Muscle of back (tissue), 11 donors: Measurements from ENCODE around the gene UTY. TPM values are rescaled to one million over a fixed set of nuclear protein-coding genes. Genes with fewer than 3 reads are reported as not detected.

Experiments
- DNase-seq, 3 donors: peaks; one replicate each; pipeline versions ENCODE4 v3.0.0 to v3.0.0-alpha.2; 2013
- polyA plus RNA-seq, 10 donors: library from polyadenylated mRNA; unstranded; fragments of 120-200 nt; gene quantifications; one replicate each; pipeline ENCODE4 v1.2.1, GENCODE V29; 2013; ENCODE audit not compliant: insufficient read length in 10 of 10

Gene UTY
- polyA plus RNA-seq, 10 donors = 9.4 to 16.1 (median 11.5) TPM; not detected in 4

DNA sequence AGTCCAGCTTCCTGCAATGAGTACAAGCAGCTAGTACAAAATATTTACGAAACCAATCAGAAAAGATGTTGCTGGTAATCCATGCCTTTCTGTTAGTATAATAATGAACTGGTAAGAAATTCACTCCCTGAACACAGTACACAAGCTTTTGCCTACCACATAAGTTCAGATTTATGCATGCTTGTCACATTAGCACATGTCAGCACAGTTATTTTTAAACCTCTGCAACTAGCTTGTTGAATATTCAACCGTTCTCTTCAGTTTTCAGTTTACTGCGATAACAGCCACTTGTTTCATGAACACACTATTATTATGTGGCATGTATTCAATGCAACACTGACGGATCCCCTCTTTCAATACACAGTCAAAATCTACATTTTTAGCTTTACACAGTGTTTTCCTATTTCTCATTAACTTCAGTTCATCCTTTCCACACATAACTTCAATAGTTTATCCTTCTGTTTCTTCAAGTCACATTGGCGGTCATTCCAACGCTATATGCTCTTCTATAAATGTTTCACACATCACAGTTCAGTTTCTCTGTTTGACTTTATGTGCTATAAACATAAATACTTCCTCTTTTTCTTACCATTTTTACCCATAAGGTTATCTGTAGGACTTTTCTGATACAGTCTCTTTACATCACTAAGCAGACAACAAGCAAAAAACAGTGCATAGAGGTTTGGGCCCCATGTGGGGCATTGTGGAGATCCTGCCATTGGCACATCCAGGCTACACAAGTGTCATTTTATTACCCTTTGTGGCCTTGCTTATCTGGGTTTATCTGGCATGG, 62.8 kb downstream of the UTY start:
- no peak for DNase-seq

DNA sequence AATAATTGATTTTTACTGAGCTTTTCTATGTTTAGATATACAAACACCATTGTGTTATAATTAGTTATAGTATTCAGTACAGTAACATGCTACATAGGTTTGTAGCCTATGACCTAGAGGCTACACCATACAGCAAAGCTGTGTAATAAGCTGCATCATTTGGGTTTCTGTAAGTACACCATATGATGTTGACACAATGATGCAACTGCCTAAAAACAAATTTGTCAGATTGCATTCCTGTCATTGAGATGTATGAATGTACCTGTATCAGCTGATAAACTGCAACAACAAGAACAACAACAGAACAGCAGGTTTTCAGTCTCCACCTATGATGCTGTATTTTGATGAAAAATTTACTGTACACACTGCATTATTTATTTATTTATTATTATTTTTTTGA, 64.3 kb downstream of the UTY start:
- DNase-seq = no peak

DNA sequence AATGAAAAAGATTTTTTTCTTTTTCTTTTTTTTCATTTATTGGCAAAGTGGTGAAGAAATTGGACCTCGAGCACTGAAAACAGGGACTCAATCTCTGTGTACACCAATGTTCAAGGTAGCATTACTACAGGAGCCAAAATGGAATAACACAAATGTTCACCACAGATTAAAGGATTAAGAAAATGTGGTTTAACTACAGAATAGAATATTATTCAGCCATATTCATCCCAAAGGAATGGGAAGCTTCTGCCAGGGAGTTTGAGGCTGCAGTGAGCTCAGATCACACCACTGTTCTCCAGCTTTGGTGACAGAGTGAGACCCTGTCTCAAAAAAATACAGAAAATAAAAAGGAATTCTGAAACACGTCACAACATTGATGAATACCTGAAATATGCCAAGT, 81.0 kb downstream of the UTY start:
- no peak for DNase-seq

DNA sequence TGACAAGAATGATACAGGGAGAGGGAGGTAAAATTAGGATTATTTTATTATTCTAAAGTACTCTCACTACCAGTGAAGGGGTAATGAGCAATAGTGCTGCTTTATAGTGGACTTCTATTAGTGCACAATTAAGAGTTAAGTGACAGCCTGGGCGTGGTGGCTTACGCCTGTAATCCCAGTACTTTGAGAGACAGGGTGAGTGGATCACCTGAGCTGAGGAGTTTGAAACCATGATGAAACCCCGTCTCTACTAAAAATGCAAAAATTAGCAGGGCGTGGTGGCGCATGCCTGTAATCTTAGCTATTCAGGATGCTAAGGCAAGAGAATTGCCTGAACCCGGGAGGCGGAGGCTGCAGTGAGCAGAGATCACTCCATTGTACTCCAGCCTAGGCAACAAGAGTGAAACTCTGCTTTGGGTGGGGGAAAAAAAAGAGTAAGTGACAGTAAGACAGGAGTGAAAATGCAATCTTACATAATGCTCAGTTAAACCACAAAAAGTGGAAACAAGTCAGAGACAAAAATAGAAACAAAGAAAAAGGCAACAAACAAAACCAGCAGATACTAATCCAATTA, 98.6 kb downstream of the UTY start:
- DNase-seq = no peak

DNA sequence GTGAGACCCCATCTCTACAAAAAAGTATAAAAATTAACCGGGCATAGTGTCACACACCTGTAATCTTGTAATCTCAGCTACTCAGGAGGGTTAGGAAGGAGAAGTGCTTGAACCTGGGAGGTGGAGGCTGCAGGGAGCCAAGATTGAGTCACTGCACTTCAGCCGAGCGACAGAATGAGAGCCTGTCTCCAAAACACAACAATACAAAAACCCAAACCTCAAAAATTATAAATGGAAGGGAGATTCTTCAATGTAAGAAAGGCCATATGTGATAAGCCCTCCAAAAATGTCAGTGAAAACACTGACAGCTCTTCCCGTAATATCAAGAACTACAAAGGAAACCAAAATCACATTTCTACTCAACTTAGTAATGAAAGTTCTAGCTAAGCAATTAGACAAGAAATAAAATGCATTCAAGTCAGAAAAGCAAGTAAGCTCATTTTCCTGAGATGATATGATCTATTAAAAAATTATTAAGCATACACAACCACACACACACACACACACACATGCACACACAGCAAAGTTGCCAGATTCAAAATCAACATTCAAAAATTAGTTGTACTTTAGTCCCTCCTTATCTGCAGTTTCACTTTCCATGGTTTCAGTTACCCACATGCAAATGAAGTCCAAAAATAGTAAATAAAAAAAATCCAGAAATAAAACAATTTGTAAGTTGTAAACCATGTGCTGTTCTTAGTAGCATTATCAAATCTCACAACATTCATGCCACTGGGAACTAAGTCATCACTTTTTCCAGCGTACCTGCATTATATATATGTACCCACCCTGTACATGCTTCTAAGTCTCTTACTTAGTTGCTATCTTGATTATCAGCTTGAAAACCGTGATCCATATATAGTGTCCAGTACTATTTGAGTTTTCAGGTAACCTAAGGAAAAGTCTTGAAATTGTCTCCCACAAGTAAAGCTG, 108.7 kb downstream of the UTY start:
- DNase-seq = no peak

DNA sequence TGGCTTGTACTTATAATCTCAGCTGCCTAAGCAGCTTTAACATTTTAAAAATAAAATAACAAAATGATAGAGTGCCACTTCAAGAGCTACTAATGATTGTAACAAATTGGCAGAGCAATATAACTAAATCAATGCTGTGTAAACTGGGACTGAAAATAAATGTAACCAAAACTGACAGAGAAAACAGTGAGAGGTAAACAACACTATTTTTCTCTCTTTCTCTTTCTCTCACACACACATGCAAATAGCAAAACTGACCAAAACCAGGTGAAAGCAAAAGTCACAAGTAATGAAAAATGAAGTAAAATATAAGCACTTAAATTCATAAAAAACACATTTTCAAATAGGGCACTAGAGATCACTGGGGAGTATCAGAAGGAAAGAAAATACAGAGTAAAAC, 109.6 kb downstream of the UTY start:
- DNase-seq = no peak

DNA sequence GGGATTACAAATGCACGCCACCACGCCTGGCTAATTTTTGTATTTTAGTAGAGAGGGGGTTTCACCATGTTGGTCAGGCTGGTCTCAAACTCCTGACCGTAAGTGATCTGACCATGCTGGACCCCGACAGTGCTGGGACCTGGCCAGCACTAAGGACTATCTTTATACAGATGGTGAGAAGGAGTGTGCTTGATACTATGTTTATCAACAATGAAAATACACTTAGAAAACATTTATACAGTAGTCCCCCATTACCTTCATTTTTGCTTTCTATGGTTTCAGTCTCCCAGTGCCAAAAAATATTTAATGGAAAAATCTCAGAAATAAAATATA, 111.4 kb downstream of the UTY start:
- no peak for DNase-seq

DNA sequence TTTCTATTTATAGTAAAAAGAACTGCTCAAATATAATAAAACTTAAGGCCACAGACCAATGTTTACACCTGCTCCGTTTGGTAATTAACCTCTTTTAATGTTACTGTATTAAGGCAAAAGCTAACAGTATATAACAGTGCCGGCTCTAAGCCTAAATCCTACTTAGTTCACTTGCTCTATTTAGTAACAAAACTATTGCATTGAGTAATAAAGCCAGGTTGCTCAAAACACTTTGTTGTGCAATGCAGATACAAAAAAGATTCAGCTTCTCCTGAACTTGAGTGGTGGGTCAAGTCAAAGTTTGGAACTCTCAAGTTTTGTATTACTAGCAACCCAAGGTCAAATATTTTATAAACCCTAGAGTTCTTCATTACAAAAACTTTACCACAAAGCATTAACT, 116.2 kb downstream of the UTY start:
- DNase-seq = no peak

DNA sequence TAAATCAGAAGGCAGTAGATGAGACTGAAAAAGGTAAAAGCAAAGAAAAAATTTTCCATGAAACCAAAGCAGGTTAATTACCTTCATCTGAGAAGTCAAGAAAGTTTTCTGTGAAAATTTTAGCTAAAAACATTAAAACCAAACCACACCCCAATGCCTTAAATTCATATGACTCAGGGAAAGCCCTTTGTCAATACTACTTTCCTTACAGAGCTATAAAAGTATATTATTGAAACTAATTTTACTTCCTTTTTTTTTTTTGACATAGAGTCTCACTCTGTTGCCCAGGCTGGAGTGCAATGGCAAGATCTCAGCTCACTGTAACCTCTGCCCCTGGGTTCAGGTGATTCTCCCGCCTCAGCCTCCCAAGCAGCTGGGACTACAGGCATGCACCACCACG, 117.2 kb downstream of the UTY start:
- no peak for DNase-seq

DNA sequence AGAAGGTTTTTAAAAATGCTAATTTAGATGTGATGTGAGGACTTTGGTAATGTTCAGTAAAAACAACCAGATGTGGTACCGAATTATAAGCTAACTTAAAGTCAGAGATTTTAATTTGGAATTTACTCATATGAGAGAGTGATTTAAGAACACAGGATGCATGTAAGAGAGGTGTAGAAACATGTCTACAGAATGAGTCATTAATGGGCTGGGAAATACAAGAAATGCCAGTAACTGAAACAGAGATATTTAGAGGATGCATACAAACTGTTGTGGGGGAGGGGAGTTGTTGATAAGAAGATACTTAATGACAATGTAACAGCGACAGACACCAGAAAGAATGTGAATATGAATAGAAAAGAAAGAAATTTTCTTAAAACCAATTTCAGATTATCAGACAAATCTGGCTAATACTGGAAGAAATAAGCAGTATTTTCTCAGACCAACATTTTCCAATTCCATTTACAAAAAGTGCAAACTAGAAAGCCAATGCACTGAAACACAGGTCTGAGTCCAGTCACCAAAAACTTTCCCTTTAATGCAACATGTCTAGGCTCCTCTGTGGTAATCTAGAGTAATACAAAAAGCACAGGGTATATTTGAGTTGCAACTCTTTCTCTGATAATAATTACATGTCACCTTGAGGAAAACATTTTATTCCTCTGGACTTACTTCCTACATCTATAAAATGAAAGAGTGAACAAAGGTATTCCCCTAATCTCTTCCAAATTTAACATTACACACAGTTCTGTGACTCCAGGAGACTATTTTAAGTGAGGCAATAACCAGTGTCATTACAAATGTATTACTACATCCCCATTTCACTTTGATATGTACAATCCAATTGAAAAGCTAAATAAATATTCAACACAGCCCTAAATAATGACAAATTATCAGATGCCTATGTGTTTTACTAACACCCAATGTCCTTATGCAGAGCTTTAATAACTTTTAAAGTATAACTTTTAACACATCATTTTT, 117.9 kb downstream of the UTY start:
- DNase-seq = peak in 1 of 3 donors; percentile 26

DNA sequence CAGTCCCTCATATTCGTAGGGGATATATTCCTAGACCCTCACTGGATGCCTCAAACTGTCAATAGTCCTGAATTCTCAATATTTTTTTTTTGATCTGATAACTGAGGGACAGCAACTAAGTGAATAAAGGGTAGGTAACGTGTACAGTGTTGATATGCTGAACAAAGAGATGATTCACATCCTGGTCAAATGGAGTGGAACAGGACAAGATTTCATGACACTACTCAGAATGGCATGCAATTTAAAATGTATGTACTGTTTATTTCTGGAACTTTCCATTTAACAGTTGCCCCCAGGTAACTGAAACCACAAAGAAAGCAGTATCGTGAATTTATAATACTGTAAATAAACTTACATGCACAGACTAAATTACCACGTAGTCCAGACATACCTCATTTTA, 128.4 kb downstream of the UTY start:
- DNase-seq = no peak

DNA sequence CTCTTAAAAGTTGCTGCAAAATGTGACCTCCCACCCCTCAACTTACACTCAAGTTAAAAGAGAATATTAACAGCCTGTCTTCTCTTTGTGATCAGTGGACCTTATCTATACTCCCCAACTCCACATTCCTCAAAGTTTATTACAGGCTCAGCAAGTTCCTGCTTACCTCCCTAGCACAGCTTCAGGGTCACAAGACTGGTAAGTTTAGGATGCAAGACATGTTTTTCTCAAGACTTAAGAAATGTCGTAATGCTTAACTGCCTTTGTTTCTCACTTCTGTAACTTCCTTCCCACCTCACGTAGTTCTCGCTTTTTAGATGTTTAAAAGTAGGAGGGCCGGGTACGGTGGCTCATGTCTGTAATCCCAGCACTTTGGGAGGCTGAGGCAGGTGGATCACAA, 132.7 kb downstream of the UTY start:
- no peak for DNase-seq

DNA sequence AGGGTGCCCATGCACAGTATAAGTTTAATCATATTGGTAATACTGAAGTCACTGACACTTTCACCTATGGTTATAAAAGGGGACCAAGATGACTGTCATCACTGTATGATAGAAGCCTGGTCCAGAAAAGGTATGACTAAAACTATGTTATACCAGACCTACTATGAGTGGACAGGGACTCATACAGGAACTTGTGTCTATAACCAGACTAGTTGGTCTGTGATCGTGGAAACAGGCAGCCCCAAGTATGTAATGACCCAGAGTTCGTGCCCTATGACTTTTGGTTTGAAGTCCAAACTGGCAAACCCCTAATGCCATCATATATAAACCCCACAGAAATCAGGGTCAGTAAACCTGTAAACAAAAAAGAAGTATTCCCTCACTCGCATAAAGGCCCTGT, 134.3 kb downstream of the UTY start:
- no peak for DNase-seq

DNA sequence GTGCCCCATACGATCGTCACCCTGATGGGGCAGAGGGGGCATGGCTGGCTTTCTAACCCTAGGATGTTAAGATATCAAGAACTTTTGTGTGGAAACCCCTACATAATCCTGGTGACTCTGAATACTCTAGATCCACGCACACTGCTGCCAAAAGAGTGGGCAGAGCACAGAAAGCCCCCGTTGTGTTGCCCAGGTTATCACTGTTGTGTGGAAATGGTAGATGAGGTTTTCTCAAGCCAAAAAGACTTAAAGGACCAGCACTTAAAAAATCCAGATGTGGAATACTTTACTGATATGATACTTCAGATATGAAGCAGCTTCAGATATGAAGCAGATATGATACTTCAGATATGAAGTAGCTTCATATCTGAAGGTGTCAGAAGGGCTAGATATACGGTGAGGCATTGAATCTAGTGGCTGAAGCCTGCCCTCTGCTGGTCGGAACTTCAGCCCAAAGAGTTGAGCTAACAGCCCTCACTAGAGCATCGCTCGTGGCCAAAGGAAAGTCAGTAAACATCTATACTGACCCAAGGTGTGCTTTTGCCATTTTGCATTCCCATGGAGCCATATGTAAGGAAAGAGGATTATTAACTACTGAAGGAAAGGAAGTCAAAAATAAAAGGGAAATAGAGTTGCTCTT, 136.4 kb downstream of the UTY start:
- peak in 2 of 3 donors; percentile 1 to 11 for DNase-seq

DNA sequence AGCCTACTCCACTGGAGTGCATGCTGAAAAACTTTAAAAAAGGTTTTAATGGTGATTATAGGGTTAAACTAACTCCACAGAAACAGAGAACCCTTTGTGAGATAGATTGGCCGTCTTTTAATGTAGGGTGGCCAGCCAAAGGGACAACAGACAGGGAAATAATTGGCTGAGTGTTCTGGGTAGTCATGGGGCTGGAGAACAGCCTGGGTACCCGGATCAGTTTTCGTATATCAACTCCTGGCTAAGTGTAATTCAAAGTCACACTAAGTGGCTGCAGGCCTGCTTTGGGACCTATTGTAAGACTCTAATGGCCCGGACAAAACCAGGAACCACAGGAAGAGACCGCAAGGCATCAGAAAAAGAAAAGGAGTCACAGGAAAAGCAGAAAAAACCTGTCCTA, 139.9 kb downstream of the UTY start:
- DNase-seq = no peak

DNA sequence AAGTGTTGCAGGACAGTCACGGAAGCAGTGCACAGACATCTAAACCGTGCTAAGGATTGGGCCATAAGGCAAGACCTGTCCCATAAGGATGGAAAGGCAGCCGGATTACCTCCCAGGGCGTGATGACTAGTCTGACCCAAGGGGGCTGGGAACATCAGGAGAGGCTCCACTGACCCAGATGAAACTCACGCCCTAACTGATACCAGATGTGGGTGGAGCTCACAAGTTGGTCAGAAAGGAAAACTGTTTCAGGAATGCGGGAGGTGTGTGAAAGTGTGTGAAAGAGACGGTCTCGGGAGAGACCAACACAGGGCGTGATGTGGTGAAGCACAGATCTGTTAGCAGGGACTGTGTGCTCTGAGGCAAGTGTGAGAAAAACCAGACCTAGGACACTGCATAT, 140.5 kb downstream of the UTY start:
- no peak for DNase-seq

DNA sequence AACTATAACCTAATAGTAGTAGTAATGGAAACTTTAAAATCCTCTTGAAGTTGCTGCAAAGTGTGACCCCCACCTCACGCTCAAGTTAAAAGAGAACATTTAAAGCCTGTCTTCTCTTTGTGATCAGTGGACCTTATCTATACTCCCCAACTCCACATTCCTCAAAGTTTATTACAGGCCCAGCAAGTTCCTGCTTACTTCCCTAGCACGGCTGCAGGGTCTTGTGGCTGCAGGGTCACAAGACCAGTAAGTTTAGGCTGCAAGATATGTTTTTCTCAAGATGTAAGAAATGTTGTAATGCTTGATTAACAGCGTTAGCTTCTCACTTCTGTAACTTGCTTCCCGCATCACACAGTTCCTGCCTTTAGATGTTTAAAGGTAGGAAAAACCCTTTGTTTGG, 141.1 kb downstream of the UTY start:
- DNase-seq = no peak

DNA sequence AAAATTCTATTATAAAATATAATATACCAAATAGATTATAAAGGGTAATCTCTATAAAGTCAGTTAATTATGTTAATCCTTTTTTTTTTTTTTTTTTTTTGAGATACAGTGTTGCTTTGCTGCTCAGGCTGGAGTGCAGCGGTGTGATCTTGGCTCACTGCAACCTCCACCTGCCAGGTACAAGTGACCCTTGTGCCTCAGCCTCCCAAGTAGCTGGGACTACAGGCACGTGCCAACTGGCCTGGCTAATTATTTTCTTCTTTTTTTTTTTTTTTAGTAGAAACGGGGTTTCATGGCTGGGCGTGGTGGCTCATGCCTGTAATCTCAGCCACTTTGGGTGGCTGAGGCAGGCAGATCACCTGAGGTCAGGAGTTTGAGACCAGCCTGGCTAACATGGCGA, 141.9 kb downstream of the UTY start:
- DNase-seq = no peak

DNA sequence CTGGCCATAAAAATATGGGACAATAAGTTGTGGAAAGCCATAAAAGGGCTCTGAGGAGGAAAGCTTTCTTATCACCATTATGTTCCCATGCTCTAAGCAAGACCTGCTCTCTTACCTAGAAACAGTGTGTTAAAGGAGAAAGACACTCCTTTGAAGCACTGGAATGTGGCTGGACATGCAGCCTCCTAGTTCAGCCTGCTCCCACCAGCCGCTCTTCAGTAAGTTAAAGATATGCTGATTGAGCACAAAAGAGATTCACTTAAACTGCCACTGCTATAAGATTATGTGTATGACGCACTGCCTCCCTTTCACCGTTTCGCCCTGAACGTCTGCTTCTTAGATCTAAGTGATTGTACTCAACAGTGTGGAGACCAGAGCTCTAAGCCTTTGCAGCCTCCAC, 146.0 kb downstream of the UTY start:
- no peak for DNase-seq

DNA sequence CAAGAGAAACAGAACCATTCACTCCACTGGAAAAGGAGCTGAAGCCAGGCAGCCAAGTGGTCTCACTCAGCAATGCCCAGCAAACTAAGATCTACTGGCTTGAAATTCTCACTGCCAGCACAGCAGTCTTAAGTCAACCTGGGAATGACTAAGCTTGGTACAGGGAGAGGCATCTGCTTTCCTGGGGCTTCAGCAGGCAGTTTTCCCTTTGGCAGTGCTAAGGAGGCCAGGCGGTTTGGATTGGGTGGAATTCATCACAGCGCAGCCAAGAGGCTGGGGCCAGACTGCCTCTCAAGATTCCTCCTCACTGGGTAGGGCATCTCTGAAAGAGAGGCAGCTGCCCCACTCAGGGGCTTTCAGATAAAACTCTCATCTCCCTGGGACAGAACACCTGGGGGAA, 149.2 kb downstream of the UTY start:
- no peak for DNase-seq

DNA sequence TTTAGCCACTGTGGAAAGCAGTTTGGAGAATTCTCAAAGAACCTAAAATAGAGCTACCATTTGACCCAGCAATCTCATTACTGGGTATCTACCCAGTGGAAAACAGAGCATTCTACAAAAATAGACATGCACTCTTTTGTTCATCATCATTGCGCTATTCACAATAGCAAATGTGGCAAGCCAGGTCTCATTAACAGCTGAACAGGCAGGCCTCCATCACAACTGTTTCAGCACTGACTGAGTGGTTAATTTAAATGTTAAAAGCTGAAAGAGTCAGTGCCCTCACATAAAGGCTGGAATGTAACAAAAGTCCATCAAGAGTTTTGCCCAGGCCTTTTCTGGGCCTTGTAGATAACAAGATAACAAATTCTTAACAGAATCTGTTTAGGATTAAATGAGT, 166.9 kb downstream of the UTY start:
- DNase-seq = no peak
